K562 (cell line): ENCODE results near the gene CLASP1. TPM values are rescaled to one million over a fixed set of nuclear protein-coding genes. Genes with fewer than 3 reads are reported as not detected.

Source experiments
- CEBPG ChIP-seq, 3 experiments: fragments of 200-800 bp in 1 of 3; sonication (Bioruptor generic) in 1 of 3; sonication (generic) in 1 of 3; formaldehyde crosslinking in 1 of 3; IDR thresholded peaks in 2 of 3; conservative IDR thresholded peaks in 1 of 3; 2 replicates each; pipeline versions ENCODE4 v1.6.1 to v1.8.0; 2016 to 2022; ENCODE audit warnings: missing compliant biosample characterization in 2 of 3, missing genetic modification characterization in 2 of 3, mild to moderate bottlenecking in 1 of 3, missing genetic modification reagents in 1 of 3
- CXXC5 ChIP-seq: fragments of 250-450 bp; sonication (Bioruptor Pico); IDR thresholded peaks from 2 replicates; pipeline ENCODE4 v1.8.0; 2022; ENCODE audit warnings: inconsistent platforms, mild to moderate bottlenecking, moderate library complexity
- FOXK2 ChIP-seq, 2 experiments: fragments of 450-650 bp; IDR thresholded peaks in 1 of 2; conservative IDR thresholded peaks in 1 of 2; 2 replicates each; pipeline ENCODE4 v1.6.1; 2016; ENCODE audit warnings: low read depth in 2 of 2, mild to moderate bottlenecking in 1 of 2
- HDAC2 ChIP-seq: fragments of 450-650 bp; IDR thresholded peaks from 2 replicates; pipeline ENCODE4 v1.6.1; 2016; ENCODE audit warnings: mild to moderate bottlenecking
- MCM3 ChIP-seq: fragments of 450-650 bp; IDR thresholded peaks from 2 replicates; pipeline ENCODE4 v1.6.1; 2016
- MEF2D ChIP-seq: conservative IDR thresholded peaks from 2 replicates; pipeline ENCODE4 v1.6.1; 2016; ENCODE audit warnings: low read depth, missing genetic modification characterization, missing compliant biosample characterization
- PHF20 ChIP-seq: fragments of 450-650 bp; IDR thresholded peaks from 2 replicates; pipeline ENCODE4 v1.6.1; 2018; ENCODE audit not compliant: partially characterized antibody
- ZNF134 ChIP-seq: fragments of 250-450 bp; sonication (Bioruptor Pico); conservative IDR thresholded peaks from 2 replicates; pipeline ENCODE4 v1.4.0; 2020
- ZNF707 ChIP-seq: fragments of 250-450 bp; sonication (Bioruptor Pico); conservative IDR thresholded peaks from 2 replicates; pipeline ENCODE4 v1.8.0; 2022; ENCODE audit warnings: inconsistent platforms, mild to moderate bottlenecking, moderate library complexity
- polyA plus RNA-seq, 8 experiments: library from polyadenylated mRNA; depleted of rRNA in 4 of 8; stranded (reverse) in 5 of 8; unstranded in 3 of 8; fragments of >200 nt; fragmentation: Nextera tagmentation in 2 of 8; fragmentation: Illumina TruSeq in 1 of 8; extraction: Ambion mirVana in 2 of 8; extraction: Trizol in 1 of 8; gene quantifications; 2 replicates each; pipeline versions ENCODE4 v1.2.1 to v1.2.3, GENCODE V29; 2011 to 2014; ENCODE audit warnings: inconsistent platforms in 1 of 8, missing spikeins in 1 of 8
- total RNA-seq, 7 experiments: library from RNA; depleted of rRNA in 6 of 7; stranded (reverse); fragments of >200 nt in 6 of 7; fragmentation: Illumina TruSeq in 2 of 7; extraction: Trizol in 2 of 7; gene quantifications; 2 replicates each; pipeline versions ENCODE4 v1.2.1 to v1.2.3, GENCODE V29; 2011 to 2021; ENCODE audit warnings: low replicate concordance in 1 of 7
- TF ChIP-seq, protein P1 (sequence below), 2 experiments: fragments of 200-800 bp in 1 of 2; sonication (Bioruptor generic) in 1 of 2; sonication (generic) in 1 of 2; formaldehyde crosslinking in 1 of 2; IDR thresholded peaks in 1 of 2; conservative IDR thresholded peaks in 1 of 2; 2 replicates each; pipeline versions ENCODE4 v1.5.0 to v1.6.1; 2016 to 2020; ENCODE audit warnings: missing compliant biosample characterization in 1 of 2, missing genetic modification characterization in 1 of 2, missing genetic modification reagents in 1 of 2
- TF ChIP-seq, protein P2 (sequence below), 2 experiments: fragments of 450-650 bp; IDR thresholded peaks; 2 replicates each; pipeline ENCODE4 v1.6.1; 2016; ENCODE audit warnings: mild to moderate bottlenecking in 2 of 2, borderline replicate concordance in 1 of 2, low read depth in 1 of 2, moderate library complexity in 1 of 2
- TF ChIP-seq, protein P3 (sequence below): fragments of 450-650 bp; IDR thresholded peaks from 2 replicates; pipeline ENCODE4 v1.6.1; 2017; ENCODE audit warnings: antibody characterized with exemption

The CLASP1 gene
- total and polyA plus RNA-seq, 9 of the 15 experiments (the other 6 are each of a cell fraction or from before 2014, with no cell fraction given): 1.7 to 40.3 (median 20.7) TPM

DNA sequence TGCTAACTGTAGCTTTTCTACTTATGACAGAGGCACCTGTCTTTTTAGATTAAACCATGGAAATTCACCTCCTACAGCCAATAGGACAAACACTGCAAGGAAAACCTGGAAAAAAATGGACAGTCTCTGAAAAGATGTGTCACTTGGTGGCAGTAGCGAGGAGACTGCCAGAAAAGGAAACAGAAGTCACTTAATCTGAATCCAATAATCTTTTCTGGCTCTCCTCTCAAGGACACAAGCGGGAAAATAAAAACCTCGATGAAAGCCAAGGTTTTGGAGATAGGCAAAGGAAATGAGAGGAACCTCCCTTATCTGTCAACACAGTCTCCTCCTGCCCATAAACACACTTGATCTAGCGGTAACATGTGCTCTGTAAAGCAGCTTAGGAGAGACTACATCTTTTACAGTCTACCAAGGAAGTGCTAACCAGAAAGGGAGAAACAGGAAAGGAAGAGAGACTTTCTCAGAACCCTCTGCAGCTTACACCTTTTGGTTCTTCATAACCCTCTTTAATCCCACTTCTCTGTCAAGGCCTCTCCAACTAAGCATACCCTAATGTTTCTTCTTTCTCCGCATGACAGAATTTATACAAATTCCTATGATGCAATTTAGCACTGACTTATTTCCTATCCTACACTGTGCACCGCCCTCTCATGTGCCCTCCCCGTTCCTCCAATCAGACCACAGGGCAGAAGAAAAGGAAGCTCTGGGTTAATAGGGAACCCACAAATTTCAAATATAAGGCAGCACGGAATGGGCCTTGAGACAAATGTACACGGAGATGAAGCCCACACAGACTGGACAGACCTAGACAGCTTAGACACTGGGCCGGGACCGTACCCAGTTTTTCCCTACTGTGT, 52.8 kb downstream of the CLASP1 start (continued):
- TF ChIP-seq, protein P1, sequence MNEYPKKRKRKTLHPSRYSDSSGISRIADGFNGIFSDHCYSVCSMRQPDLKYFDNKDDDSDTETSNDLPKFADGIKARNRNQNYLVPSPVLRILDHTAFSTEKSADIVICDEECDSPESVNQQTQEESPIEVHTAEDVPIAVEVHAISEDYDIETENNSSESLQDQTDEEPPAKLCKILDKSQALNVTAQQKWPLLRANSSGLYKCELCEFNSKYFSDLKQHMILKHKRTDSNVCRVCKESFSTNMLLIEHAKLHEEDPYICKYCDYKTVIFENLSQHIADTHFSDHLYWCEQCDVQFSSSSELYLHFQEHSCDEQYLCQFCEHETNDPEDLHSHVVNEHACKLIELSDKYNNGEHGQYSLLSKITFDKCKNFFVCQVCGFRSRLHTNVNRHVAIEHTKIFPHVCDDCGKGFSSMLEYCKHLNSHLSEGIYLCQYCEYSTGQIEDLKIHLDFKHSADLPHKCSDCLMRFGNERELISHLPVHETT (CRISPR knock-in tag; conservative IDR thresholded peaks at IDR 0.05 in 1 of 2, IDR thresholded peaks at IDR 0.05 in 1 of 2): peak in 1 of 2 experiments; percentile 65; a peak in 1 of 4 replicates
- TF ChIP-seq, protein P2, sequence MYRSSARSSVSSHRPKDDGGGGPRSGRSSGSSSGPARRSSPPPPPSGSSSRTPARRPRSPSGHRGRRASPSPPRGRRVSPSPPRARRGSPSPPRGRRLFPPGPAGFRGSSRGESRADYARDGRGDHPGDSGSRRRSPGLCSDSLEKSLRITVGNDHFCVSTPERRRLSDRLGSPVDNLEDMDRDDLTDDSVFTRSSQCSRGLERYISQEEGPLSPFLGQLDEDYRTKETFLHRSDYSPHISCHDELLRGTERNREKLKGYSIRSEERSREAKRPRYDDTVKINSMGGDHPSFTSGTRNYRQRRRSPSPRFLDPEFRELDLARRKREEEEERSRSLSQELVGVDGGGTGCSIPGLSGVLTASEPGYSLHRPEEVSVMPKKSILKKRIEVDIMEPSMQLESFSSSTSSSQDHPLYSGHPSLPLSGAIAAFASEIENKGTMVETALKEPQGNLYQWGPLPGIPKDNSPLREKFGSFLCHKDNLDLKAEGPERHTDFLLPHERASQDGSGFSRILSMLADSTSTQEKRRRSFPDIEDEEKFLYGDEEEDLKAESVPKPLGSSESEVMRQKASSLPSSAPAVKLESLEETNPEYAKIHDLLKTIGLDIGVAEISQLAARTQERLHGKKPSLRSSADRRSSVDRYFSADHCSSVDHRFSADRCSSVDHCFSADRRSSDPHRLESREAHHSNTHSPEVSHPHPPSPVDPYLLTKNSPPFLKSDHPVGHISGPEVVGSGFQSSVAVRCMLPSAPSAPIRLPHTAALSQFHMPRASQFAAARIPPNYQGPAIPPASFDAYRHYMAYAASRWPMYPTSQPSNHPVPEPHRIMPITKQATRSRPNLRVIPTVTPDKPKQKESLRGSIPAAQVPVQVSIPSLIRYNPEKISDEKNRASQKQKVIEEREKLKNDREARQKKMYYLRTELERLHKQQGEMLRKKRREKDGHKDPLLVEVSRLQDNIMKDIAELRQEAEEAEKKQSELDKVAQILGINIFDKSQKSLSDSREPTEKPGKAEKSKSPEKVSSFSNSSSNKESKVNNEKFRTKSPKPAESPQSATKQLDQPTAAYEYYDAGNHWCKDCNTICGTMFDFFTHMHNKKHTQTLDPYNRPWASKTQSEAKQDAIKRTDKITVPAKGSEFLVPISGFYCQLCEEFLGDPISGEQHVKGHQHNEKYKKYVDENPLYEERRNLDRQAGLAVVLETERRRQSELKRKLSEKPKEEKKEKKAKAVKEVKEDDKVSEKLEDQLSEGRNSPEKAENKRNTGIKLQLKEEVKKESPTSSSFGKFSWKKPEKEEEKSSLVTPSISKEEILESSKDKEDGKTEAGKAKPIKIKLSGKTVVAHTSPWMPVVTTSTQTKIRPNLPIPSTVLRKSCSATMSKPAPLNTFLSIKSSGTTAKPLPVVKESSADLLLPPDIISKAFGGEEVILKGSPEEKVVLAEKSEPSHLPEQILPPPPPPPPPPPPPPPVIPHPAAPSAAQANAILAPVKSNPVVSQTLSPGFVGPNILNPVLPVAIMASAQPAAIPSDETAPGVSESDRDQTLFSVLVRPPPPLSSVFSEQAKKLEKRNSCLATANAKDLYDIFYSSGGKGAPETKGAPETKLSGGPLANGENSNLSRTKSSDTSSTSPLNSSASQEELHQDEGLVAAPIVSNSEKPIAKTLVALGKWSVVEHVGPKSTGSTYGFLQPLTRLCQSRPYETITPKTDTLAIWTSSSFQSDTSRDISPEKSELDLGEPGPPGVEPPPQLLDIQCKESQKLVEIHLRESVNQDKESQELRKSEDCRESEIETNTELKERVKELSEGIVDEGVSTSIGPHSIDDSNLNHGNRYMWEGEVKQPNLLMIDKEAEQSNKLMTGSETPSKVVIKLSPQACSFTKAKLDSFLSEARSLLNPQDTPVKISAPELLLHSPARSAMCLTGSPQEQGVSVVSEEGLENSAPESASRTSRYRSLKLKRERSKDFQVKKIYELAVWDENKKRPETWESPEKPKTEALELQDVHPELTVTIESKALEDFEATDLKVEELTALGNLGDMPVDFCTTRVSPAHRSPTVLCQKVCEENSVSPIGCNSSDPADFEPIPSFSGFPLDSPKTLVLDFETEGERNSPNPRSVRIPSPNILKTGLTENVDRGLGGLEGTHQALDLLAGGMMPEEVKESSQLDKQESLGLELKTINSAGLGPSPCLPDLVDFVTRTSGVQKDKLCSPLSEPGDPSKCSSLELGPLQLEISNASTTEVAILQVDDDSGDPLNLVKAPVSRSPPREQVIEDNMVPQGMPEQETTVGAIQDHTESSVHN (IDR thresholded peaks at IDR 0.05; ENCODE audit: borderline replicate concordance in 1 of 2, low read depth in 1 of 2): peak in 1 of 2 experiments; percentile 56; a peak in 2 of 4 replicates
- TF ChIP-seq MCM3 (no peak), PHF20 (no peak), CXXC5 (CRISPR knock-in tag) (peak; percentile 56), ZNF707 (CRISPR knock-in tag) (no peak), MEF2D (tag) (peak; percentile 78; the same call in 1 of the 2 replicates), CEBPG (CRISPR knock-in tag; IDR thresholded peaks at IDR 0.05) (peak; percentile 92), CEBPG (tag; conservative IDR thresholded peaks at IDR 0.05 in 1 of 2, IDR thresholded peaks at IDR 0.05 in 1 of 2) (peak; percentile 85 to 92), FOXK2 (conservative IDR thresholded peaks at IDR 0.05 in 1 of 2, IDR thresholded peaks at IDR 0.05 in 1 of 2; ENCODE audit: low read depth in 2 of 2) (peak; percentile 95), HDAC2 (peak; percentile 97), ZNF134 (CRISPR knock-in tag) (no peak)
- TF ChIP-seq, protein P3, sequence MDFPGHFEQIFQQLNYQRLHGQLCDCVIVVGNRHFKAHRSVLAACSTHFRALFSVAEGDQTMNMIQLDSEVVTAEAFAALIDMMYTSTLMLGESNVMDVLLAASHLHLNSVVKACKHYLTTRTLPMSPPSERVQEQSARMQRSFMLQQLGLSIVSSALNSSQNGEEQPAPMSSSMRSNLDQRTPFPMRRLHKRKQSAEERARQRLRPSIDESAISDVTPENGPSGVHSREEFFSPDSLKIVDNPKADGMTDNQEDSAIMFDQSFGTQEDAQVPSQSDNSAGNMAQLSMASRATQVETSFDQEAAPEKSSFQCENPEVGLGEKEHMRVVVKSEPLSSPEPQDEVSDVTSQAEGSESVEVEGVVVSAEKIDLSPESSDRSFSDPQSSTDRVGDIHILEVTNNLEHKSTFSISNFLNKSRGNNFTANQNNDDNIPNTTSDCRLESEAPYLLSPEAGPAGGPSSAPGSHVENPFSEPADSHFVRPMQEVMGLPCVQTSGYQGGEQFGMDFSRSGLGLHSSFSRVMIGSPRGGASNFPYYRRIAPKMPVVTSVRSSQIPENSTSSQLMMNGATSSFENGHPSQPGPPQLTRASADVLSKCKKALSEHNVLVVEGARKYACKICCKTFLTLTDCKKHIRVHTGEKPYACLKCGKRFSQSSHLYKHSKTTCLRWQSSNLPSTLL: no peak
